NCI-H460 (cell line): ENCODE data around the gene HES2. TPM values are rescaled to one million over a fixed set of nuclear protein-coding genes. Genes with fewer than 3 reads are reported as not detected.

ENCODE experiments used
- small RNA-seq, 2 experiments: library from RNA; depleted of rRNA; stranded (forward); fragments of <200 nt; gene quantifications; one replicate each; pipeline ENCODE3, GENCODE V24; 2014
- total RNA-seq: library from RNA; depleted of rRNA; stranded (reverse); fragments of >200 nt; shearing (Covaris generic); gene quantifications from 2 replicates; pipeline ENCODE4 v1.2.3, GENCODE V29; 2014; rRNA removed

Gene HES2
- total RNA-seq, 1 experiment from 2014 or later = 0.57 TPM

Small RNA genes within 50 kb of the gene (small RNA-seq; reads per million reads assigned to genes)
- gene MIR4252 = 0 reads per million in 2 experiments

Other genes starting within 250 kb of the HES2 start
- 0.30 TPM in 1 of 2 replicates, not detected in the other for gene CHD5, start 239.6 kb downstream of the HES2 start, total RNA-seq
- 298 and 299 TPM in 2 replicates for gene RPL22, start 220.3 kb downstream of the HES2 start, total RNA-seq
- gene RNF207, start 213.8 kb downstream of the HES2 start, total RNA-seq = 12.4 and 12.9 TPM in 2 replicates
- gene ICMT, start 184.0 kb downstream of the HES2 start, total RNA-seq = 42.2 and 47.9 TPM in 2 replicates
- not detected in 2 replicates for gene HES3, start 175.7 kb downstream of the HES2 start, total RNA-seq
- 0.62 and 1.2 TPM in 2 replicates for gene GPR153, start 158.8 kb downstream of the HES2 start, total RNA-seq
- 22.5 and 24.4 TPM in 2 replicates for gene ACOT7, start 26.2 kb downstream of the HES2 start, total RNA-seq
- 0.17 TPM in 1 of 2 replicates, not detected in the other for gene ESPN, start 4.9 kb upstream of the HES2 start, total RNA-seq
- gene TNFRSF25, start 46.3 kb upstream of the HES2 start, total RNA-seq = 3.3 and 4.2 TPM in 2 replicates
- gene PLEKHG5, start 71.7 kb upstream of the HES2 start, total RNA-seq = 3.4 and 3.6 TPM in 2 replicates
- 20.2 and 24.5 TPM in 2 replicates for gene NOL9, start 134.6 kb upstream of the HES2 start, total RNA-seq
- not detected in 2 replicates for gene TAS1R1, start 135.4 kb upstream of the HES2 start, total RNA-seq
- 8.2 and 13.2 TPM in 2 replicates for gene ZBTB48, start 160.1 kb upstream of the HES2 start, total RNA-seq
- gene KLHL21, start 182.9 kb upstream of the HES2 start, total RNA-seq = 14.3 and 14.5 TPM in 2 replicates
- gene PHF13, start 193.8 kb upstream of the HES2 start, total RNA-seq = 4.4 and 4.9 TPM in 2 replicates
- gene THAP3, start 204.9 kb upstream of the HES2 start, total RNA-seq = 24.4 and 28.8 TPM in 2 replicates